T-helper 2 cell treated with Interferon-gamma antibody and Interleukin-4, amounts not matched to agents 100 ng/mL and 5 ng/mL, for 36 hours (primary cell): ENCODE measurements around the gene AUTS2. TPM values are rescaled to one million over a fixed set of nuclear protein-coding genes. Genes with fewer than 3 reads are reported as not detected.

Source experiments
- intact Hi-C: fragments of 100-400 bp; cut with micrococcal nuclease; formaldehyde crosslinking; loops from one replicate; pipeline ENCODE4 v1.15.1; 2023
- total RNA-seq: library from RNA; stranded (reverse); gene quantifications from 2 replicates; pipeline ENCODE4 v1.2.3, GENCODE V29; 2022

The AUTS2 gene
- total RNA-seq, 1 donor from 2014 or later, result 3.3 TPM

DNA sequence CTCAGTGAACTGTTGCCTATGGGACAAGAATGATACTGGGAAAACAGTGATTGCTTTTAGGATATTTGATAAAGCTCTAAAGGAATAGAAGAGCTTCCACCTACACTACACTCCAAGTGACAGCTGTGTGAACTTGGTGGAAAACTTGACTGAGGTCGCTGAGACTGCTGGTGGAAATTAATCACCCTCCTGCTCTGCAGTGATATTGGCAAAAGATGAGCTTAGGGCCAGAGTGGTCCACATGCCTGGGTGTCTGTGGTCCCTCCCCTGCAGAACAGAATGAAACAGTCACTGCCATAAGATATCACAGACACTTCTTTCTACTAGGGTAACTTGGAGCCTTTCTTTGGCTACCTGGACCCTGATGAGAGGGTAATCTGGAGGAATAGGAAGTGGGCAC is 1151.6 kb downstream of the AUTS2 start:
- intact Hi-C loops, result no loop called here

DNA sequence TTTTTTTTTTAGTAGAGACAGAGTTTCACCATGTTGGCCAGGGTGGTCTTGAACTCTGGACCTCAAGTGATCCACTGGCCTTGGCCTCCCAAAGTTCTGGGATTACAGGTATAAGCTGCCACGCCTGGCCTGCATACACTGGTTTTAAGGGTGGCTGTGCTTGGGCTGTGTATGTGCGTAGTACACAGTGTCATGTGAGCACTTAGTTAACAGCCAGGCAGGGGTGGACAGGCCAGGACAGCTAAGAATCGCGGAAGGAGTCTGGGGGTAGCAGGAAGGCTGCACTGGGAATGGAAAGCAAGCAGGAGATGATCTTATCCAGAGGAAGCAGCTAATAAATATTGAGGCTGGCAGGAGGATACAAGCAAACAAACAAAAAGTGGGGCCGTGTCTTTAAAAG is 1153.6 kb downstream of the AUTS2 start:
- intact Hi-C loops, result no loop called here

DNA sequence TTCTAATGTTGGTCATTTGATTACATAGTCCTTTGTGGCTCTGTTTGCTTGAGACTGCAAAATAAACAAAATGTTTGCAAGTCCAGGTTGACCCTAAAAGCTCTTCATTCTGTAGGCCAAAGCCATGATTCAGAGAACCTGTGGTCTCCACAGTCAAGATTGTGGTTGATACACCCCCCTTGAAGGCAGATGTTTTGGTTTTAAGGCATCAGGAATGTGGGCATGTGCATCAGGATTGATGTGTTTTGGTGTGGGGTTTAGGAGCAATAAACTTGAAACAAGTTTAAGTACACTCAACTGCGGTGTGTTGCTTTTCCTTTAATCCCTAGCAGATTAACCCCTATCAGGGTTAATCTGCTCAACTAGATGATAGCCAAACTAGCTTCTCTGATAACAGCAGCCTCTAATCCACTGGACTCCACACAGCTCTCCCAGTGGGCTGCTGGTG is 1154.5 kb downstream of the AUTS2 start:
- intact Hi-C loops, result no loop called here

DNA sequence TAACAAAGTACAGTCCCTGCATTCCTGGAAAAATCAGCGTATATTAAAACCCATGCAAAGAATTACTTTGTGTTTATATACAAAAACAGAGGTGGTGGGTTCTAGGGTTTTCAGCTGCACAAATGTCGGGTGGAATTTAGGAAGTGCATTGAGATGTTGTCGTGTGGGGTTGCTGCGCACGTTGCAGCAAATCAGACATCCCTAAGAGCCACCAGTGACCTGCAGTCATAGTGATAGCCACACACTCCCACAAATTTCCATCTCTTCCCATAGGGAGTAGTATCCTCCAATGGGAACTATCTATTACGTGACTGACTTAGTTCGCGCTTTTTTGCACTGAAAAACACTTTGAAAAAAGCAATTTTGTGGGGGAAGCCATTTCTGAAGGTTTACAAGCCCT is 1158.5 kb downstream of the AUTS2 start:
- intact Hi-C loops, result no loop called here

DNA sequence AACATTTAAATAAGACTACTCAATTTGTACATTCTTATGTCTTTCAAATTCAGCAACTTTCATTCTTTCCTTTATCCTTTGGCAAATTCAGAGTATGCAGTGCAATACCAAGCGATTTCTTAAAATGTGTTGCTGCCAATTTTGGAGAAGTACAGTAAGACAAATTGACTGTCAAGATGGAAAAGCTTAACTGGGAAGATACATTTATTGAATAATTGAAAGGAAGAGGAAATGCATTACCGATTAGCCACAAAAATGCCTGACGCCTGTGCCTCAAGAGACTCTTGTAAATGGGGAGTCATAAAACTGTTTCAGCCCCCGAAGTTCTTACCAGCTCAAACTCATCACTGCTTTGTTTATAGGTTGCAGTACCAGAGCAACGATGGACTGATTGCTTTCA is 1160.4 kb downstream of the AUTS2 start:
- intact Hi-C loops, result no loop called here

DNA sequence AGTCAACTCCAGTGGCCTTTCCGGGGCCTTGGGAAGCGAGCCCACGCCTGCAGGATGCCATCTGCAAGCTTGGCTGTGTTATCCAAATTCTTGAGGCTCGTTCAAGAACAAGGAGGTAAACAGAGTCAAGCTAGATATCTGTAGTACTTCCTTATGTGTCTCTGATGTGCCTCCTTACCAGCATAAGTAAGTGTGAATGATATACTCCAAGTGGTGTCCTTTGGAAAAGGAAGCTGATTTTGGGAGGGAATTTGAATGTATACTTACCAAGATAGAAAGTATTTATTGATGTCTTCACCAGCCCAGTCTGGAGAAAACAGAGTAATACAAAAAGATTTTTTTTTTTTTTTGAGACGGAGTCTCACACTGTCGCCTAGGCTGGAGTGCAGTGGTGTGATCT is 1161.4 kb downstream of the AUTS2 start:
- intact Hi-C loops, result no loop called here

DNA sequence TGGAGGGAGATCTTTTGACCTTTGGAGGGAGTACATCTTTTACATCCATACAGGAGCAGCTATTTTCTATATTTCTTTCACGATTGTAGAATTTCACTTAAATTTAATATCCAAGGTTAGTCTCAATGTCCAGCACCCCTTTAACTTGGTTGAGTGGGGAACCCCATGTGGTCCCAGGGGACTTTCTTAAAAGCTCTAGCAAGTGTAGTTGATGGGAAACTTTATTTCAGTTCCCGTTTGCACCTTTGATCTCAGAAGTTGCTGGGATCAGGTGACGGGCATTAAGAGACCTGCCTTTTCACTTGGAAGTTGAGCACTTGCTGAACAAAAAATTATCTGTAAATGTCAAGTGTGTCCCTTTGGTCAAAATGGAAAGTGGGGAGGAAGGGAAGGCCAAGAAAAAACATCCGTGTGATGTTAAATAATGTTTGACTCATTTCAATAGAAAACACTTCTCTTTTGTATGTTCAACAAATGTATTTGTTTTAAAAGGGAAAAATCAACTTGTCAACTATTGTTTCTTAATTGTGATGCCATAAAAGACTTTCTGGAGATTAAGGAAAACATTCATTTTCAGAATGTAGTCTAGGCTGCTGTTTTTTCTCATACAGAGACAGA is 1163.5 kb downstream of the AUTS2 start:
- intact Hi-C loops, result no loop called here

DNA sequence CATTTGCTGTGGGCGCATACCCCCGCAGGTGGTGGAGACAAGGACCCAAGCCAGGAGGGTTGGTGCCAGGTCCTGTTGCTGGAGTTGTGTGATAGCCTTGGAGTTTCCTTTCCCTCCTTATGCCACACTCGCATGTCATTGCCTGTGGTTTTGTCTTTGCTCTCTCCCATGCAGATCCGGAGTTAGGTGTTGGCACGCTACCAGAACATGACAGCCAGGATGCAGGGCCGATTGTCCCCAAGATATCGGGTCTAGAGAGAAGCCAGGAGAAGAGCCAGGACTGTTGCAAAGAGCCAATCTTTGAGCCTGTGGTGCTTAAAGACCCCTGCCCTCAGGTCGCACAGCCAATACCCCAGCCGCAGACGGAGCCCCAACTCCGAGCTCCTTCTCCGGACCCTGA is 1164.4 kb downstream of the AUTS2 start:
- intact Hi-C loops, result no loop called here

DNA sequence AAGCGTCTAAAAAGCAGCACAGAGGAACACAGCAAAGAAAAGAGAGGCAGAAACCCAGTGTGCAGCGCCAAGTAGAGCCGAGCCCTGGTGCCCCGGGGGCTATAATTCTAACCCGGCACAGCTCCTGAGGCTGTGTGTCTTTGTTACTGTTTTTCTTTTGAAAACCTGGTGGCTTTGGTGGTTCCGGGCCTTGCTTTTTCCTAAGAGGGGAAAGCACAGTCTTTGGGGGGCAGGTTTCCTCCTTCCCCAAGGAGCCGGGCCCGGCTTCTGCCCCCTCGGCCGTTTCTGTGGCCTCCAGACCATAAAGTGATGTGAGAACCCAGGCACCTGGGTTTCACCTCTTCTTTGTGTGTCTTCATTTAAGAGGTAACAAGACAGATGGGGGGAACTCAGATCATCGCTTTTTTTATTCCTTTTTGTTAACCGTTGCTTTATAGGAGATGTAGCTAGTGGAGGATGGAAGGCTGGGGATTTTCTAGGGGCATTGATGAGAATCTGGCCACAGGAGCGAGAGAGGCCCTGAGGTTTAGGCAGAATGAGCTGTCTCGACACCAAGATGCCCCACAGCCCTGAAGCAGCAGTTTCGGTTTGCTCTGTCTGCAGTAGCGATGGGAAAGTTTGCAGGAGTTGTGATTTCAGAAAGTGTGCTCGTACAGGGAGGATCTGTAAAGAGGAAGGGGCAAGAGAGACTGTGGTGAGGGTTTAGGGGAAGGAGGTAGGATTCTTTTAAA is 1165.9 kb downstream of the AUTS2 start:
- intact Hi-C loops, result no loop called here

DNA sequence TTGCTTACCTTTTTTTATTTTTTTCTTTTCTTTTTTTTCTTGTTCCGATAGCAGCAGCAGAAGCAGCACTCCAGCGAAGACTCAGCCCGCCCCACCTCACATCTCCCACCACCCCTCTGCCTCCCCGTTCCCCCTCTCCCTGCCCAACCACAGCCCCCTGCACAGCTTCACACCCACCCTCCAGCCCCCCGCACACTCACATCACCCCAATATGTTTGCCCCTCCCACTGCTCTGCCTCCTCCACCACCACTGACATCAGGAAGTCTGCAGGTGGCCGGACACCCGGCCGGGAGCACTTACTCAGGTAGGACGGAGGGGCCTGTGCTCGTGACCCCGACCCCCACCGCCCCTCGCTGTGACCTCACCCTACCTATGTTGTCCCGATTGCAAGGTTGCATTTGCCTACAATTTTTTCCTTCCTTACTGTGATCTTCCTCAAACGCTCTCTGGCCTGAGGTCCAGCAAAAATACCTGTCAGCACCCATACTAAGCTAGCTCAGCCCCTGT is 1166.5 kb downstream of the AUTS2 start:
- intact Hi-C loops, result no loop called here

DNA sequence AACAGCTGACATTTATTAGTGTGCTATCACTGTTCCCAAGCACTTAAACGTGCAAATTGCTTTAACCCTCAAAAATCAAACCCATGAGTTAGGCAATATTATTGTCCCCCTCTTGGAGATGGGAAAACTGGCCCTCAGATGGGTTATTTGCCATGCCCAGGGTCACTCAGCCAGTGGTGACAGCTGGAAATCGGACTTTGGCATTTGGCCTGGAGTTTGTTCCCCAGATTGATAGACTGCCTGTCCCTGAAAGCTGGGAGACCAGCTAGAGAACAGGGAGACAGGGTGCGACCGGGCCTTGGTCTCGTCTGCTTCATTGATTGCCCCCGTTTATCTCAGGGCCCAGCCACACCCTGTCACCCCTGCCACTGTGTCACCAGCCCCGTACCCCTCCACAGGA is 1167.4 kb downstream of the AUTS2 start:
- intact Hi-C loops, result no loop called here

DNA sequence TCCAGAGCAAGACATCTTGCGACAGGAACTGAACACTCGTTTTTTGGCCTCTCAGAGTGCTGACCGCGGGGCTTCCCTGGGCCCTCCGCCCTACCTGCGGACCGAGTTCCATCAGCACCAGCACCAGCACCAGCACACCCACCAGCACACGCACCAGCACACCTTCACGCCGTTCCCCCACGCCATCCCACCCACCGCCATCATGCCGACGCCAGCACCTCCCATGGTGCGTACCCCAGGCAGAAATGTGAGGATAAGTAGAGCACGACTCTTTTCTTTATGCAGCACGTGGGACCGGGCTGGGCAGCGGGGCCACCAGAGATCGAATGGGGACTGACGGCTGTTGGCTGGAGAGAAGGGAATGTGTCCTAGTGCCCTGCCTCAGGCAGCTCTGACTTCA is 1167.8 kb downstream of the AUTS2 start:
- intact Hi-C loops, result no loop called here

DNA sequence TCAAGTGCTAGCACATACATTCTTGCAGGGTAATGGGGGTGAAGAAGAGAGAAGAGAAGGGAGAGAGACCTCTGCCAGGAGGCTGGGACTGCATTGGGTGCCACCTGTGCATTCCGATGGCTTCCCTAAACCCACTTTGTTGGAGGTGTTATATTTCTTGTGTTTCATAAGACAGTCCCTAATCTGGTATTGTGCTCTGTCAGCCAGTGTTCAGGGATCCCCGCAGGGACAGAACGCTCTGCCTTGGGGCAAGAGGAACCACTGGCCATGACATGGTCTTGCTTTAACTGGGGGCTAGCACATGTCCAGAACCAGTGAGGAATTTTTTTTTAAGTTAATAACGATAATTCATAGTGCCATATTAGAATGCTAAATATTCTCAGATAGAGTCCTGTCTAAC is 1168.4 kb downstream of the AUTS2 start:
- intact Hi-C loops, result no loop called here

DNA sequence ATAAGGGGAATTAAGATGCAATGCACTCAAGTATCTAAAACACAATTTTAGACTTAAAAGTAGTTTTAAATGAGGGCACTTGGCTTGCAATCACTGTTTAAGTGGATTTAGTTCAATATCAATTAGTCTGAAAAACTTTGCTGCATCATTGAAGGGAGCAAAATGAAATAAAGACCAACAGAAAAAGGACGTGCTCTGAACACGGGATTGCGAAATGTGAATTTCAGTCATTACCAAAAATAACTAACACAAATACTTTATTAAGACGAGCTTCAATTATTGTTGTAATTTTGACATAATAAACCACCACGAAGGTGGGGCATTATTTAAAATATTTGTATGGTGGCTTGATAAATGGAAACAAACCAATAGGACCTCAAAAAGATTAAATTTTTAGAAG is 1171.9 kb downstream of the AUTS2 start:
- intact Hi-C loops, result no loop called here

DNA sequence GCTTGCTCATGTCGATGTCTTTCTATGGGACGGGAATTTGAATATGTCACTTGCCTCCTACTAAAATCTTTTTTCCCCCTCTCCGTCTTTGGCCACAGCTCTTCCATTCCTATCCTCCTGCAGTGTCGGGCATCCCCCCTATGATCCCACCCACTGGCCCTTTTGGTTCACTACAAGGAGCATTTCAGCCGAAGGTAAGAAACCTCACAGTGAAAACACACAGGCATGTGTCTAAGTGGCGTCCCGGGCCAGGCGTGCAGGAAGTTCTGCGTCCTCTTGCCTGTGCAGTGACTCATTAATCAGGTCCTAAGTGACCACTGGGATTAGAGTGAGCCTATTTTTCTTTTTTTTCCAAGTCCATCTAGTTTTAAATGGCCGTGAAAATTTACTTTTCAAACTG is 1173.2 kb downstream of the AUTS2 start:
- intact Hi-C loops, result no loop called here

DNA sequence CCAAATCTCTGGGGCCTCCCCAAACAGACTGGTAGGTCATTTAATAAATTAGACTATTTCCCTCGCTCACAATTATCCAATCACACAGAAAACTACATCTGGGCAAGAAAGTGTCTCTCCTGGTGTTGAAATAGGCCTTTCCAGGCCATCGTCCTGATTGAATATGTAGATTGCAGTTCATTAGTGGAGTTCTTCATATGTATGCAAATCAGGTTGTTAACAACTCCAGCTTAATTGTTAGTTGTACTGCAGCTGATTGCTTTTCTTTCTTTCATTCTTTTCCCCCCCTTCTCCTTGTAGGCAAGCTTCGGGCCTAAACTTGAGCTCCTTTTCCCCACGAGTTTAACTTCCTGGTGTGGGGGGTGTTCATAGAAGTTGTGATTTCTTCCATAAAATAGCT is 1174.6 kb downstream of the AUTS2 start:
- intact Hi-C loops, result no loop called here

DNA sequence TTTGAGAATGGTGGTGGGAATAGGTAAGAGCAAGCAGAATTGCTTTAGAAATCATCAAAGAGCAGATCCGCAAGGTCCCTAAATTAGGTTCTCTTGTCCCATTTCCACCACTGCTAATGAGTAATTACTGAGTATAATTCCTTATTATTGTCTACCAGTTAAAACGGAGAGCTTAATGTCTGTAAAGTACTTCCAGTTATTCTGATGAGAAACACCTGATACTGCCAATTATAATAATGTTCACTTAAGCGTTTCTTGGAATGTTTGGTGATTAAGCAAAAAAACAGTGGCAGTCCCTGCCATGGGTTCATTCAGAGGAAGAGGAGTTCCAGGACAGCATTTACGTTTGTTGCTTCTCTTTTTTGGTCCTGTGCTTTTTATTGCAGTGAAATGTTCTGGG is 1175.1 kb downstream of the AUTS2 start:
- intact Hi-C loops, result no loop called here

DNA sequence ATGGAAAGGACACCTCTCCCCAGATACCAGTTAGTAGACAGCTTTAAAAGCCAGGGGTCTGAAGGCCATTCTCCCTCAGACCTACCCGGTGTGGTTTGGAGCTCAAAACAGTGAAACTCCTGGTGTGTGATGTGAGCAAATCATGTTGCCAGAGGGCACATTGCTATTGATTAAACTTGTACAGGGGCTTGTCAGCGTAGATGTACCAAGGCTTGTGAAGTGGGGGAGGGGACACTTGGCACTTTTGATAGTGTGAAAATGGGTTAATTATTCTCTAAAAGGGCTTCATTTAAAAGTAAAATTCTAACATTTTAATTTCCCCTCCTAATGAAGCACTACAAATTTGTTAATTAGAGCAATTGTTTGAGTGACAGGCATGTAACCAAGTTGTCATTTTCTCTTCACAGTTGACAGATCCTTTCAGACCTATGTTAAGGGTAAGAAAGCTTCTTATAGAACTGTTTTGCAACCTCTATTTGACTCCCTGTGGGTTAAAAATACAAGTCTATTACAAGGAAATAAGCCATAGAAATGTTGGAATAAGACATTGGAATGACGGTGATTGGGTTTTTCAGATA is 1176.8 kb downstream of the AUTS2 start:
- intact Hi-C loops, result loop anchor here (5.0 kb wide), 1 partner anchor 128 kb away; no protein-coding TSS in a partner anchor

DNA sequence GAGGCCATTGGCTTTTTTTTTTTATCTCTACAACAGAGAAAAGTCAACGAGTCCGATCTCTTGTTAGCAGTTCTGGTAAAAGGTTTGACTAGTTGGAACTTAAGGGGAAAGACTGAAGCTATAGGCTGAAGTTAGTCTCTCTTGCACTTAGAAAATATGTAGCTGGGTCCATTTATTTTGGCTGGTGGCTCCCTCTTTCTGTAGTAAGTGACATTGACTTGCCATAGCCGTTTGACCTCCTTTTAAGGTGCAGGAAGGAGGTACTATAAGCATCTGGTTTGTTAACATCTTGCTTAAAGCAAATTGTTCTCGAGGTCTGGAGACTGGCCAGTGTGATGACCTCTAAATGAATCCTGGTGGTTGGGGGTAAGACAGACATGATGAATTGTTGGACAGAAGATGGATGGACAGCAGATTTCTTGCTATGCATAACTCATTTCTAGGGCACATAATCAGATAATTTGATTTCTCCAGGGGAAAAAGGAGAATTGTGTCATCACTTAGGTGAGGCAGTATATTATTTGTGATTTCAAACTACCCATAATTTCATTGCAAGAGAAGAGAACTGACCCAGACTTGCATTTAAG is 1177.4 kb downstream of the AUTS2 start:
- intact Hi-C loops, result loop anchor here (5.0 kb wide), 1 partner anchor 128 kb away; no protein-coding TSS in a partner anchor

DNA sequence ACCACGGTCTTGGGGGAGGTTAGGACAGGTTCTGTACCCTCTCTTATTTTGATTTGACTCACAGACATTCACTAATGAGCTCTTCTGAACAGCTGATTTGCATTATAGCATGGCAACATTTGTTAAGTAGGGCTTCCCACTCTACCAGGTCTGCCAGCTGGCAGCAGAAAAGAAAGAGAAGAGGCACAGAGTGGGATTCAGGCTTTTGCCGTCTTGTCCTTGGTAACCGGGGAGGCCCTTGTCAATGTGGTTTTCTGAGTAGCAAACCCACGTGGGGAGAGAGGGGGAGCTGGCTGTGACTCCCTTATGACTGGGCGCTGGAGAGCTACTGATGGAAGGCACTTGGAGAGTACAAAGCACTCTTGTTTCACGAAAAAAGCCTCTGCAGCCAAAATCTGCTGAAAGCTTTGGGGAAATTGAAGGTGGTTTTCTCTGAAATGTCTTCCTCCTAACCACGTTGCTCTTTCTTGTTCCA is 1178.4 kb downstream of the AUTS2 start:
- intact Hi-C loops, result loop anchor here (5.0 kb wide), 1 partner anchor 129 kb away; no protein-coding TSS in a partner anchor

DNA sequence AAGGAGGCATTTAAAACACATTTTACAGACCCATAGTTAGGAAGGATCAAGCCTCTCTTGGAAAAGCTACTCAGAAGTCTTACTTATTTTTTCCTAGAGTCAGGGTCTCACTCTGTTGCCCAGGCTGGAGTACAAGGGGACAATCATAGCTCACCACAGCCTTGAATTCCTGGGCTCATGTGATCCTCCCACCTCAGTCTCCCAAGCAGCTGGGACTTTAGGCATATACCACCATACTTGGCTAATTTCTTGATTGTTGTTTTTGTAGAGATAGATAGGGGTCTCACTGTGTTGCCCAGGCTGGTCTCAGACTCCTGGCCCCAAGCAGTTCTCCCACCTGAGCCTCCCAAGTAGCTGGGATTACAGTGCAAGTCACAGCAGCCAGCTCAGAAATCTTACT is 1179.0 kb downstream of the AUTS2 start:
- intact Hi-C loops, result loop anchor here (5.0 kb wide), 1 partner anchor 130 kb away; no protein-coding TSS in a partner anchor

DNA sequence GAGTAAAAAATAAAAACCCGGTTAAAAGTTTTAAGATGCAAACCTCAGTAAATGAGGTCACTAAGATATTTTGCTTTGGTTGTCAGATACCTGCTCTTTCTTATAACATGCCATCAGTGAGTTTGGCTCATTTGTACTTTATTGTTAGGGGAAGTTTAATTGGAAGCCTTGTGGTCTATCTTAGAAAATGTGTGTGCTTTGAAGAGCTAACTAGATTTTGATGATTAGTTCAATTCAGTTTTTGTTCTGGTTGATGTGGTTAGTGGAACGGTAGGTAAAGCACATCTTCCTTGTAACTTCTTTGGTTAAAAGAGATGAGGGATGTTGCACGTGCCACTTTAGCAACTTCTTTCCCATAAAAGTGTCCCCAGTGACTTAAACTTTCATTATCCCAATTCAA is 1180.3 kb downstream of the AUTS2 start:
- intact Hi-C loops, result loop anchor here (5.0 kb wide), 1 partner anchor 131 kb away; no protein-coding TSS in a partner anchor
